Immature natural killer cell (primary cell): ENCODE measurements around the gene PTDSS2. TPM values are rescaled to one million over a fixed set of nuclear protein-coding genes. Genes with fewer than 3 reads are reported as not detected.

Source experiments
- DNase-seq, 3 donors: peaks; one replicate each; pipeline ENCODE4 v3.0.0; 2022; ENCODE audit warnings: mixed read lengths in 1 of 3
- H3K27ac Mint-ChIP-seq, 6 donors: one replicate each; pipeline ENCODE4 v1.8.0; 2020; ENCODE audit warnings: mixed read lengths in 6 of 6, mild to moderate bottlenecking in 5 of 6, inconsistent platforms in 4 of 6, moderate library complexity in 3 of 6
- H3K27me3 Mint-ChIP-seq, 3 donors: one replicate each; pipeline ENCODE4 v1.8.0; 2020 to 2021; ENCODE audit warnings: low read depth in 3 of 3, mild to moderate bottlenecking in 3 of 3, mixed read lengths in 3 of 3, moderate library complexity in 3 of 3, inconsistent platforms in 1 of 3
- H3K36me3 Mint-ChIP-seq, 3 donors: one replicate each; pipeline ENCODE4 v1.8.0; 2020; ENCODE audit warnings: mixed read lengths in 3 of 3, inconsistent platforms in 2 of 3, mild to moderate bottlenecking in 2 of 3
- H3K4me1 Mint-ChIP-seq, 2 donors: one replicate each; pipeline ENCODE4 v1.8.0; 2020; ENCODE audit warnings: inconsistent platforms in 2 of 2, mild to moderate bottlenecking in 2 of 2, mixed read lengths in 2 of 2, moderate library complexity in 1 of 2
- H3K4me3 Mint-ChIP-seq, 5 donors: one replicate each; pipeline ENCODE4 v1.8.0; 2020; ENCODE audit warnings: mild to moderate bottlenecking in 5 of 5, mixed read lengths in 5 of 5, inconsistent platforms in 3 of 5, moderate library complexity in 3 of 5
- H3K9me3 Mint-ChIP-seq, 6 donors: one replicate each; pipeline ENCODE4 v1.8.0; 2020; ENCODE audit warnings: mild to moderate bottlenecking in 6 of 6, mixed read lengths in 6 of 6, inconsistent platforms in 4 of 6, moderate library complexity in 3 of 6
- polyA plus RNA-seq, 3 donors: library from polyadenylated mRNA; unstranded; fragments of 300-500 nt; fragmentation: Illumina TruSeq; gene quantifications; one replicate each; pipeline ENCODE4 v1.2.3, GENCODE V29; 2021

Gene PTDSS2
- polyA plus RNA-seq, 3 donors from 2014 or later = 11.5 to 17.3 (median 16.1) TPM

GRCh38 chr11:535210-535518 lies 85.1 kb downstream of the PTDSS2 start:
- no peaks in the 10 kb centered on the region for H3K36me3 Mint-ChIP-seq
- peaks cover 6 to 20% of the 10 kb centered on the region in 2 donors for H3K4me1 Mint-ChIP-seq
- no peak for DNase-seq
- H3K4me3 Mint-ChIP-seq = peak overlapping the region in 1 of 5 donors; percentile 12
- peaks cover 4 to 8% (median 5%) of the 10 kb centered on the region in 3 donors for H3K27me3 Mint-ChIP-seq
- no peak overlapping the region for H3K27ac Mint-ChIP-seq
- H3K9me3 Mint-ChIP-seq = no peaks in the 10 kb centered on the region

DNA sequence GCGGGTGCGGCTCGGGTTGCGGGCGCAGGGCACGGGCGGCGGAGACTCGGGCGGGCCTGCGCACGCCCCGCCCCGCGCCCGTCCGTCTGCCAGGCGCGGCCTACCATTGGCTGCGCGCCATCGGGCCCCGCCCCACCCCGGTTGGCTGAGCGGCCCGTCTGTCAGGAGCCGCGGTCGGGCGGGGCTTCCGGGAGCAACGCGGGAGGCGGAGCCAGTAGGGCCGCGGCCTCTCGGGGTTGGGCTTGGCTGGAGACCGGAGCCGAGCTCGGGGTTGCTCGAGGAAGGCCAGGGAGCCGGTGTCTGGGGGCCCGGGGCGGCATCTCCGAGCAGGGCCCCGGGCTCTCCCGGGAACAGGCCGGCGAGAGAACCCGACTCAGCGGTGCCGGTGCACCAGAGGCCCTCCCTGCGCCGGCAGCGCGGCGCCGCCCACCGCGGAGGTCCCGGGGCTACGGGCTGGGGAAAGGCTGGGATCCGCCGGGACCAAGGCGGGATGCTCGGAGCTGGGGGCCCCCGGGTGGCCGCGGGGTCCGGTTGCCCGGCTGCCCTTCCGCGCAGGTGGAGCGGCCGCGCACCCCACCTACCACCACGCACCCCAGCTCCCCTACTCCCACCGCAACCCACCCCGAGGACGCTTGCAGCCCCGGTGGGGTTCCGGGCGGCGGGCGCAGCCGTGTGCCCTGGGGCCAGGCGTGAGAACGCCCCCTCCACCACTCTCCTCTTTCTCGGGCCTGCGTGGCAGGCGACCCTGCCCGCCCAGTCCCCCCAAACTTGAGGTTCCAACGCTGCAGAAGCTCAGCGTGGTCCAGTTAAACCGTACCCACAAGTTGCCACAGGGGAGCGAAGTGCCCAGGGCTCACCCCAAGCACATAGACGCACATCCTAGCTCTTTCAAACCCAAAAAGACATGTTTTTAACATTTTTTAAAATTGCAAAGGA lies 85.7 kb downstream of the PTDSS2 start, which contains the start of gene HRAS:
TSS of gene HRAS (minus strand) at position 58 of the 936 bp plus-strand sequence.
- H3K4me3 Mint-ChIP-seq = peak within 1 kb of the TSS; percentile 86 to 95 (median 92)
- H3K27me3 Mint-ChIP-seq = peaks cover 4 to 8% (median 5%) of the 10 kb centered on the region in 3 donors
- DNase-seq = peak; percentile 95 to 97 (median 97)
- H3K9me3 Mint-ChIP-seq = no peaks in the 10 kb centered on the region
- H3K27ac Mint-ChIP-seq = peak within 1 kb of the TSS; percentile 91 to 96 (median 94)
- no peaks in the 10 kb centered on the region for H3K36me3 Mint-ChIP-seq
- peaks cover 6 to 20% of the 10 kb centered on the region in 2 donors for H3K4me1 Mint-ChIP-seq

GRCh38 chr11:536841-537621 lies 87.0 kb downstream of the PTDSS2 start, which contains the start of gene LRRC56:
TSS of gene LRRC56 (plus strand) at chr11:537527. CDS start at chr11:540685, 3,158 bp downstream.
- peak; percentile 87 to 90 (median 89) for DNase-seq
- peaks cover 6 to 18% of the 10 kb centered on the region in 2 donors for H3K4me1 Mint-ChIP-seq

GRCh38 chr11:537622-538430 lies 87.7 kb downstream of the PTDSS2 start:
- Mint-ChIP-seq H3K4me1 (peaks cover 6 to 18% of the 10 kb centered on the region in 2 donors), H3K27ac (peak overlapping the region; percentile 23 to 83 (median 55)), H3K36me3 (no peaks in the 10 kb centered on the region), H3K9me3 (no peaks in the 10 kb centered on the region), H3K4me3 (peak overlapping the region; percentile 59 to 73 (median 61)), H3K27me3 (peaks cover 4 to 8% (median 5%) of the 10 kb centered on the region in 3 donors)
- DNase-seq = no peak

More at GRCh38 chr11:536841-537621, 87.0 kb downstream of the PTDSS2 start, which contains the start of gene LRRC56:
- Mint-ChIP-seq H3K9me3 (no peaks in the 10 kb centered on the region), H3K36me3 (no peaks in the 10 kb centered on the region), H3K27me3 (peaks cover 4 to 8% (median 5%) of the 10 kb centered on the region in 3 donors), H3K4me3 (peak within 1 kb of the TSS; percentile 86 to 95 (median 92)), H3K27ac (peak within 1 kb of the TSS; percentile 91 to 96 (median 94))

- Mint-ChIP-seq H3K4me1 (peaks cover 6 to 18% of the 10 kb centered on the region in 2 donors), H3K9me3 (no peaks in the 10 kb centered on the region), H3K27ac (peak overlapping the region in 4 of 6 donors; percentile 21 to 83 (median 36)), H3K27me3 (peaks cover 4 to 8% (median 5%) of the 10 kb centered on the region in 3 donors), H3K36me3 (no peaks in the 10 kb centered on the region), H3K4me3 (peak overlapping the region in 2 of 5 donors; percentile 21 to 64)
- no peak for DNase-seq
These were observed 88.5 kb downstream of the PTDSS2 start for GRCh38 chr11:538431-539051.

DNA sequence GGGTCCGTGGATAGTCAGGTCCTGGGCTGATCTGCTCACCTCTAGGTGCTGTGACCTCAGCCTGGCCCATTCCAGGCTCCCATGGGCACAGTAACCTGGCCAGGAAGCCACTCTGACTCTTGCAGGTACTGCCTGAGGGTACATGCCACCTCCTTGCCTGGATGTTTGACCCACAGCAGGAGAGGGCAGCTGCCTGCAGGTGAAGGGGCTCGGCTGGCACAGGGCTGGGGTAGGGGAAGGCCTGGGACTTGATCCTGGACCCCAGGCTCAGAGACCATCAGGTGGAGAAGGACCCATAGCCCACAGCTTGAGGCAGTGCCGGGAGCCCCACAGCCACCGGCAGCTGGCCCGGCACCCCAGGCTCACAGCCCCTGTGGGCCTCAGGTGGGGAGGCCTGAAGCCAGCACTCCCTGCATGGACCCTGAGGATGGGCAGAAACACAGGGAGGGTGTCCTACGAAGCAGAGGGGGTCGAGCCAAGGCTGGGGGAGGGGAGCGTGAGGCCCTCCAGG lies 89.9 kb downstream of the PTDSS2 start:
- DNase-seq = no peak
- Mint-ChIP-seq H3K27ac (peak overlapping the region in 1 of 6 donors; percentile 17), H3K36me3 (no peaks in the 10 kb centered on the region), H3K4me3 (no peak overlapping the region), H3K9me3 (no peaks in the 10 kb centered on the region), H3K4me1 (peaks cover 6 to 18% of the 10 kb centered on the region in 2 donors), H3K27me3 (peaks cover 4 to 8% (median 5%) of the 10 kb centered on the region in 3 donors)

Other genes with a start within 250 kb of the PTDSS2 start
- 10 to 100 TPM; 12.1 to 39.5 (median 24.6) TPM for gene BET1L, start 242.9 kb upstream of the PTDSS2 start, polyA plus RNA-seq
- gene RIC8A, start 242.6 kb upstream of the PTDSS2 start, polyA plus RNA-seq = 100 to 1,000 TPM in 2 of 3 donors, 10 to 100 TPM in 1; 91.0 to 132 (median 106) TPM
- 10 to 100 TPM in 1 of 3 donors, 1 to 10 TPM in 2; 6.7 to 11.1 (median 7.4) TPM for gene SIRT3, start 213.9 kb upstream of the PTDSS2 start, polyA plus RNA-seq
- 100 to 1,000 TPM; 257 to 353 (median 345) TPM for gene PSMD13, start 213.3 kb upstream of the PTDSS2 start, polyA plus RNA-seq
- 1 to 10 TPM in 2 of 3 donors, not detected in 1; 1.6 to 5.1 TPM for gene NLRP6, start 171.9 kb upstream of the PTDSS2 start, polyA plus RNA-seq
- 10 to 100 TPM in 2 of 3 donors, 1 to 10 TPM in 1; 8.1 to 17.4 (median 11.4) TPM for gene PGGHG, start 161.2 kb upstream of the PTDSS2 start, polyA plus RNA-seq
- gene IFITM5, start 150.8 kb upstream of the PTDSS2 start, polyA plus RNA-seq = not detected
- gene IFITM2, start 142.5 kb upstream of the PTDSS2 start, polyA plus RNA-seq = 1,000 to 10,000 TPM; 4,348 to 7,867 (median 6,958) TPM
- gene IFITM1, start 136.2 kb upstream of the PTDSS2 start, polyA plus RNA-seq = 1,000 to 10,000 TPM; 2,792 to 4,533 (median 3,562) TPM
- gene IFITM3, start 129.4 kb upstream of the PTDSS2 start, polyA plus RNA-seq = 100 to 1,000 TPM; 138 to 675 (median 423) TPM
- under 1 TPM in 1 of 3 donors, not detected in 2; 0.53 TPM for gene B4GALNT4, start 80.8 kb upstream of the PTDSS2 start, polyA plus RNA-seq
- gene PKP3, start 56.1 kb upstream of the PTDSS2 start, polyA plus RNA-seq = under 1 TPM in 1 of 3 donors, not detected in 2; 0.36 TPM
- gene SIGIRR, start 35.3 kb upstream of the PTDSS2 start, polyA plus RNA-seq = 100 to 1,000 TPM; 238 to 392 (median 259) TPM
- 1 to 10 TPM in 2 of 3 donors, not detected in 1; 2.3 to 4.4 TPM for gene ANO9, start 8.3 kb upstream of the PTDSS2 start, polyA plus RNA-seq
- gene RNH1, start 57.0 kb downstream of the PTDSS2 start, polyA plus RNA-seq = 100 to 1,000 TPM; 164 to 180 (median 168) TPM
- 10 to 100 TPM; 16.7 to 26.8 (median 18.6) TPM for gene HRAS, start 85.3 kb downstream of the PTDSS2 start, polyA plus RNA-seq
- gene LRRC56, start 87.2 kb downstream of the PTDSS2 start, polyA plus RNA-seq = under 1 TPM in 2 of 3 donors, not detected in 1; 0.27 to 0.89 TPM
- gene LMNTD2, start 110.5 kb downstream of the PTDSS2 start, polyA plus RNA-seq = under 1 TPM; 0.54 to 0.95 (median 0.66) TPM
- 10 to 100 TPM; 20.3 to 31.9 (median 31.5) TPM for gene RASSF7, start 110.7 kb downstream of the PTDSS2 start, polyA plus RNA-seq
- 10 to 100 TPM in 1 of 3 donors, 1 to 10 TPM in 2; 4.0 to 17.5 (median 5.4) TPM for gene PHRF1, start 126.2 kb downstream of the PTDSS2 start, polyA plus RNA-seq
- gene IRF7, start 165.7 kb downstream of the PTDSS2 start, polyA plus RNA-seq = 10 to 100 TPM; 36.4 to 62.4 (median 53.9) TPM
- not detected for gene CDHR5, start 174.7 kb downstream of the PTDSS2 start, polyA plus RNA-seq
- gene SCT, start 176.9 kb downstream of the PTDSS2 start, polyA plus RNA-seq = not detected
- gene DRD4, start 187.0 kb downstream of the PTDSS2 start, polyA plus RNA-seq = not detected
- 10 to 100 TPM; 17.8 to 31.6 (median 18.6) TPM for gene DEAF1, start 244.9 kb downstream of the PTDSS2 start, polyA plus RNA-seq
- 10 to 100 TPM; 21.3 to 32.4 (median 30.4) TPM for gene TMEM80, start 245.5 kb downstream of the PTDSS2 start, polyA plus RNA-seq